Fibroblast of villous mesenchyme (primary cell): ENCODE data around the gene EPB41L2. TPM values are rescaled to one million over a fixed set of nuclear protein-coding genes. Genes with fewer than 3 reads are reported as not detected.

Source experiments
- DNase-seq: peaks from one replicate; pipeline ENCODE4 v3.0.0-alpha.2; 2010; ENCODE audit warnings: low read depth
- H3K4me3 ChIP-seq: 2 replicates; pipeline ENCODE4 v1.5.1; 2011; ENCODE audit warnings: low read depth, mild to moderate bottlenecking, low read length
- total RNA-seq: library from RNA; depleted of rRNA; stranded (reverse); fragments of >200 nt; gene quantifications from 2 replicates; pipeline ENCODE4 v1.2.3, GENCODE V29; 2012
- TF ChIP-seq, protein P1 (sequence below): IDR thresholded peaks from 2 replicates; pipeline ENCODE4 v1.5.1; 2012; ENCODE audit warnings: low read depth, mild to moderate bottlenecking, low read length; ENCODE audit not compliant: insufficient read depth

The EPB41L2 gene
- total RNA-seq, 1 donor = 40.2 TPM

DNA sequence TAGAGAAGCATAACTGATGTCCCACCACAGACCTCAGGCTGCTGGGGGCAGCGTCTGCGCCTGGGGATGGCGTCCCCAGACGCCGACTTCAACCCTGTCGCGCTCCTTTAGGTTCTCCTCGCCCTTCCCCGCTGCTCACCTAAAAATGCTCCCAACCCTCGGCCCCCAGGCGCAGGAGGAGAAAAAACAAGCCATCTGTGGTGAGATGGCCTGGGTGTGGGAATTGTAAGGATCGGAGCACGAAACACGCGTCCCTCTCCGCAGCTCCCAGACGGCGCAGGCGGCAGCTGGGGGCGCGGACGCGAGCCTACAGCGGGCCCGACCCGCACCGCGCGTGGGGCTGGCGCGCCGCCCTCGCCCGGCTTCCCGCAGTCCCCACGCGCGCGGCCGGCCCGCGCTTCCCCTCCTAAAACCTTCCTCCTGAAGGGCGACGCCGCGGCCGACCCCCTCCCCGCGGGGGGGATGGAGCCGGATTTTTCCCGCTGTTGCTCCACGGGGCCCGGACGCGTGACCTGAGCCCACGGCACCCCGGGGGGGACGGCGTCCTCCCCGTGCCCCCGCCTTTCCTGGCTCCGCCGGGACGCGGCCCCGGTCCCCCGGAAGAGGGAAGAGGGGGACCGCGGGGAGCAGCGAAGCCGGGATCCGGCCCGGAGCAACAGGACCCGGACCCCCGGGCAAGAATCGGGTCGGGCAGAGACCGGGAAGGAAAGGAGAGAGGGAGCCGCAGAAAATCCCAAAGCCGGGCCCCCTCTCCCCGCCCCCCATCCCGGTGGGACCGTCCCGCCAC is 611 bp downstream of the EPB41L2 start:
- H3K4me3 ChIP-seq = peak overlapping the region; percentile 73
- TF ChIP-seq, protein P1, sequence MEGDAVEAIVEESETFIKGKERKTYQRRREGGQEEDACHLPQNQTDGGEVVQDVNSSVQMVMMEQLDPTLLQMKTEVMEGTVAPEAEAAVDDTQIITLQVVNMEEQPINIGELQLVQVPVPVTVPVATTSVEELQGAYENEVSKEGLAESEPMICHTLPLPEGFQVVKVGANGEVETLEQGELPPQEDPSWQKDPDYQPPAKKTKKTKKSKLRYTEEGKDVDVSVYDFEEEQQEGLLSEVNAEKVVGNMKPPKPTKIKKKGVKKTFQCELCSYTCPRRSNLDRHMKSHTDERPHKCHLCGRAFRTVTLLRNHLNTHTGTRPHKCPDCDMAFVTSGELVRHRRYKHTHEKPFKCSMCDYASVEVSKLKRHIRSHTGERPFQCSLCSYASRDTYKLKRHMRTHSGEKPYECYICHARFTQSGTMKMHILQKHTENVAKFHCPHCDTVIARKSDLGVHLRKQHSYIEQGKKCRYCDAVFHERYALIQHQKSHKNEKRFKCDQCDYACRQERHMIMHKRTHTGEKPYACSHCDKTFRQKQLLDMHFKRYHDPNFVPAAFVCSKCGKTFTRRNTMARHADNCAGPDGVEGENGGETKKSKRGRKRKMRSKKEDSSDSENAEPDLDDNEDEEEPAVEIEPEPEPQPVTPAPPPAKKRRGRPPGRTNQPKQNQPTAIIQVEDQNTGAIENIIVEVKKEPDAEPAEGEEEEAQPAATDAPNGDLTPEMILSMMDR = no peak
- DNase-seq = no peak

DNA sequence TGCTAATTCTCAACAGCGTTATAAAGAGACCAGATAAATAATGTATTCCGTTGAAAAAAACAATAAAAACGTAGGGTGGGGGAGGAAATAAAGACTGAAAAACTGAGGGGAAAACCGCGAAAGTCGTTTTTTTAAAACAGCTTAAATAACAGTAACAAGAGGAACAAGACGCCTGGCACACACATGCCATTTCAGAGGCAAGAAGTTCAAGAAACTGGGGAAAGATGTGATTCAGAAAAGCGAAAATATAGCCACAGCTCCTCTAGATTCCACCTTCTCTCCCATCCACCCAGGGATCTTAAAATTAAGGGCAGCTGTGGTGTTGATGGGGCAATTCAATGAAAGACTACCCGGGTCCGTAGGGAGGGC is 1.3 kb downstream of the EPB41L2 start:
- TF ChIP-seq, protein P1 = no peak
- no peak for DNase-seq
- H3K4me3 ChIP-seq = peak overlapping the region; percentile 73

DNA sequence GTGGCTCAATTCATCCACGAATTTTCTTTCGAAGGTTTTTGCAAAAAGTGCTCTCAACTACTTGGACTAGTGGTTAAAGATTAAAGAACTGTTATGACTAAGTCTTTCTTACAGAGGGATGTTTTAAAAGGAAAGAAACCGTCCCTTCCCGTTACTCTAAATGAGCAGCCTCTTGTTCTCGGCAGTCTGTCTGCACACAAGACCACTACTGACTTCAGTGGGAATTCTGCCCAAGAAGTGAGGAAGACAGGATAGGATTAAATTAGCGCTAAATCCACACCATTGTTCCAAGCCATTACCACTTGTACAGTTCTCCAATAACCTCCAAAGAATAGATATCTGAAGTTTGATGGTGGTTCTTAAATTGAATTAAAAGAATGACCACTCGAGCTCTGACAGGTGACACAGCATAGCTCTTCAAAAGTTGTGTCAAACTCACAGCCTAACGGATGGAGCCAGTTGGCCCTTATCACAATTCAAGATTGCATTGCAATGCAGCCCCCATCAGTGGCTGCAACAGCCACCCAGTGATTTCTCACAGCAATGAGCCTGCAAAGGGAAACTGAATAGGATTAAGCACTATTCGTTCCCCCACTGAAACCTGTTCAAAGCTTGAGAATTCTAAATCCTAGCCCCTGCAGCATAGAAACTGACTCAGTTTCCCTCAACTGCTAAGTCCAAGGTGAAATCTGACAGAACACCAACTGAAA is 1.8 kb downstream of the EPB41L2 start:
- DNase-seq = peak; percentile 63
- TF ChIP-seq, protein P1 = no peak
- H3K4me3 ChIP-seq = peak overlapping the region; percentile 73

DNA sequence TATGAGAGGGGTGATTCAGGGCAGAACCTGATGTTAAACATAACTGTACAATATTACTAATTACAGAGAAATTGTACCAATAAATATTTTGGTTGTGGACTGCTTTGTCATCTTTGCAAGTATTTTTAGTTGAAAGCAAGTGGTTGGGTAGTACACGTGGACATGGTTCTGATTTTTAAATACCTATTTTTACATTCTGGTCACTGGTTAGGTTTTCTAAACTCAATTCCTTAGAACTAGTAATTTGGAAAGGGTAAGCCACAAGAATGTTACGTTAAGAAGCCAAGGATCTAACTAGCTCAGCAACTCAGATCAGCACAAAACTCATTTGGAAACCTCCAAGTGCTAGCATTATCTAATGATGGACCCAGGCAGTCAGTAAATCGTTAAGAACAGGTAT is 2.7 kb downstream of the EPB41L2 start:
- TF ChIP-seq, protein P1 = no peak
- peak overlapping the region; percentile 73 for H3K4me3 ChIP-seq
- DNase-seq = no peak

DNA sequence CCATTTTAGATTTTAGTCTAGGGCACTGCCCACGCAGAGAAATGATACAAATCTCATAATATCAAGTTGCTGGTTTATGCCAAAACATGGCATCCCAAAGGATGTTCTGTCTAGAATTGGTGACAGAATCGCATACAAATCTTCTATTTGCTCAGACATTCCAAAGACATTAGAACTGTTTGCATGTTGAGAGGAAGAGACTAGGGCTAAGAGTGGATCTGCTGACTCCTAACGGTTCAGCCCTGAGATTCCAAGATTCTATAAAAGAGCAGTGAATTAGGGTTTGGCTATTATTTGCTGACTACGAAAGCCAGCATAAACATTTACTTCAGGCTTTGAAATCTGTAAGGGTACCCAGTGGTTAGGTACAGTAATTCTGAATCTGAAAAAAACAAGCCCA is 3.6 kb downstream of the EPB41L2 start:
- no peak overlapping the region for H3K4me3 ChIP-seq
- DNase-seq = peak; percentile 45
- TF ChIP-seq, protein P1 = no peak

DNA sequence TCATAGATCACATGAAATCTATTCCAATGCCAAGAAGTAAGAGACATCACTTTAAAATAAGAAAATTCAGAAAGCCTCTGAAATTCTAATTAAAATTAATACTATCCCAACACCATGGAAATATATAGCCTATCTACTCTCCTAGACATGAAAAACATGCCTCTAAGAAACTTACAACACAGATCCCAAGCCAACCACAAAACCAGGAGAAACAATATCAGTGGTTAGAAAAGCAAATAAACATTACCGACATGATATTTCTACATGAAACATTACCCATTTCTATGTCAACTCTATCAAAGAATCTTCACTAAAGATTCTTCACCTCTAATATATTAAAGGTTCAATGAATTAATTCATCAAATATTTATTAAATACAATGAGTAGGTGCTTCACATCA is 4.8 kb downstream of the EPB41L2 start:
- H3K4me3 ChIP-seq = no peak overlapping the region
- TF ChIP-seq, protein P1 = no peak
- peak; percentile 45 for DNase-seq
